Measurements from ENCODE around the gene ABCB9. TPM values are rescaled to one million over a fixed set of nuclear protein-coding genes. Genes with fewer than 3 reads are reported as not detected.
"Not testable (repeated sequence)": the region's sequence is repeated elsewhere in the genome, so short reads cannot be mapped to it uniquely, and the experiment has no call there.

ABCB9 gene
- 6.9 and 10.4 TPM in 2 replicates for total RNA-seq
- 6.4 TPM for polyA plus RNA-seq (2012)

DNA sequence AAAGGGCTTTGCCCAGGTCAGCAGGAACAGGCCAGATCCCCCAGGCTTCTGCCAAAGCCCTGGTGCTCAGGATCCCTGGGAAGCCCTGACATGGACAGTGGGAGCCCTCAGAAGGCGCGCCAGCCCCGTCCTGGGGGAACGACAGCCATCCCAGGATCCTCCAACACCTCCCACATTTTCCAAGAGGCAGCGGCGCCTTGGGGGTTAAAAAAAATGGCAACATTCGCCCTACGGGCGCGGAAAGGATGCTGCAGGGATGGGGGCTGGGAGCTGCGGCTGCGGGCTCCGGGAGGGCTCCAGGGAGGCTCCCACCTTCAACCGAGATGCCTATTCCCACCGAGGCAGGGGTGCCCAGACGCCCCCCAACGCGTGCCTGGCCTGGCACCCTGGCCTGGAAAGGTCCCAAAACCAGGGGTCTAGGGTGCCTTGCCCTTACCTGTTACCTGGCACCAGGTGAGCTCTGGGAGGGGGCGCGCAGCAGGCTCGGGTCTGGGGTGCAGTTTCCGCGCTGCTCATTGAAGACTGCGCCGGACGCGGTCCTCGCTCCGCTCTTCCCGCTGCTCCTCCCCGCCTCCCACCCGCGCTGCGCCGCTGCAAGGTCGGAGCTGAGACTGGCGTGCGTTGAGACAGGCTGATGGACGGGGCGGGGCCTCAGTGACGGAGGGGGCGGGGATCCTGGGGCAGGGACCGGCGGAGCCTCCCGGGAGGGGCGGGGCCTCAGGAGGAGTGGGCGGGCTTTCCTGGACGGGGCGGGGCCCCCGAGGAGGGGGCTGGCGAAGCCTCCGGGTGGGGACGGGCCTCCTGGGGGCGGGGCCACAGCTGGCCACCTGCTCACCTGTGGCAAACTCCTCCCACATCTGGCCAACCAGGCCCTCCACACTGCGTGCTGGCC, at the start of gene ABCB9:
Gene ABCB9 (minus strand): TSS at position 613 of the 892 bp plus-strand sequence. CDS start 6,228 bp downstream, outside the sequence.
- DNase-seq (ENCODE audit: low read depth) = peak; percentile 86

DNA sequence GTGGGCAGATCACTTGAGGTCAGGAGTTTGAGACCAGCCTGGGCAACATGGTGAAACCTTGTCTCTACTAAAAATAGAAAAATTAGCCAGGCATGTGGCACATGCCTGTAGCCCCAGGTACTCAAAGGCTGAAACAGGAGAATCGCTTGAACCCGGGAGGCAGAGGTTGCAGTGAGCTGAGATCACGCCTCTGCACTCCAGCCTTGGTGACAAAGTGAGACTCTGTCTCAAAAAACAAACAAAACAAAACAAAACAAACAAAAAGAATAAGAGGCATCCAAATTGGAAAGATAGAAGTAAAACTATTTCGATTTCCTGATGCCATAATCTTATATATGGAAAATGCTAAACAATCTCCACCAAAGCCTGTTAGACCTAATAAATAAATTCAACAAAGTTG, 48.2 kb upstream of the ABCB9 start:
- DNase-seq (ENCODE audit: low read depth) = not testable (repeated sequence)

DNA sequence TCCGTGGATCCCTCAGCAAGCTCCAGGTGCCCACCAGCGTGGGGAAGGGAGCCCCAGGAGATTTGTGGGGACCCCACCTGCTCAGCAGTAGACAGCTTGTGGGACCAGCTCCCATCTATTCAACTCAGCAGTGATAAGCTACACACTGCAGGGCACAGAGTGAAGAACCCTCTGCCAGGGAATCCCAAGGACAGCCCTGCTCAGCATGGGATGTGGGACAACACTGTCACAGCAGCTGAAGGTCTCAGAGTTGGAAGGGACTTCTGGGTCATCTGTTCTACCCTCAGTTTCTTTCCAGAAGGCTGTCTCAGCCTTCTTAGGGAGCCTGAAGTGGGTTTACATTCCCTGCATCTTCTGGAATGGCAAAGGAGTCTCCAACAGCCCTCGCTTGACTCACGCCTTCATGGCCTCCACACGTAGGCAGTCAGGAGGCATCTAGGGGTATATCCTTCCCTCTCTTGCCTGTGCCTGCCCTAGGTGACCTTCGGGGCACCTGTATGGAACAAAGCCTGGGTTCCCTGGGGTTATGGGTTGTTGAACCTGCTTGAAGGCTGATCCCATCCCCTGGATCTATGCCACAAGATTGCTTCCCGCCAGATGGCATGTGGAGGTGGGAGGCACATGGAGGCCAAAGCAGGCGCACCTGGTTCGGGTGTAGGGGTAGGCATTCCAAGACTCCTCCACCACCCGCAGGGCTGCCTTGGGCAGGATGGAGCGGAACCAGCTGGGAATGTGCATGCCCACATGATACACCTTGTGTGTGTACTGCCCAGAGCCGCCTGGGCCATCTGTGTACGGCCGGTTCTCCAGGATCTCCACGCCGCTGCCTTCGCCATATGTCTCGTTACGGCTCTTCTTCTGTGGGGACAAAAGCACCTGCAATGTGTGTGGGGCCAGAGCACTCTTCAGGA, 47.2 kb upstream of the ABCB9 start:
- DNase-seq (ENCODE audit: low read depth) = no peak

DNA sequence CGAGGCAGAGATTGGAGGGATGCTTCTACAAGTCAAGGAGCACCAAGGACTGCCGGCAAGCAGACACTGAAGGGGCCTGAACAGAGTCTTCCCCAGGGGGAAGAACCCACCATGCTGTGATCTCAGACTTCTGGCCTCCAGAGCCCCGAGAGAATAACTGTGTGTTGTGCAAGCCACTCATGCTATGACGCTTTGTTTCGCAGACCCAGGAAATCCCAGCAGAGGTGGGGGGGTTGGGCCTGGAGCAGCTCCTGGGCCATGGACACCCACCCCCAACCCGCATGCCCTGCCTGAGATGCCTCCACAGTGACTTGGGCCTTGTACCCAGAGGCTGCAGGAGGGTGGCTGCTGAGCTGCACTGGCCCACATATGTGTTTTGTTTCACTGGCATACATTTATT, 45.4 kb upstream of the ABCB9 start:
- no peak for DNase-seq (ENCODE audit: low read depth)

DNA sequence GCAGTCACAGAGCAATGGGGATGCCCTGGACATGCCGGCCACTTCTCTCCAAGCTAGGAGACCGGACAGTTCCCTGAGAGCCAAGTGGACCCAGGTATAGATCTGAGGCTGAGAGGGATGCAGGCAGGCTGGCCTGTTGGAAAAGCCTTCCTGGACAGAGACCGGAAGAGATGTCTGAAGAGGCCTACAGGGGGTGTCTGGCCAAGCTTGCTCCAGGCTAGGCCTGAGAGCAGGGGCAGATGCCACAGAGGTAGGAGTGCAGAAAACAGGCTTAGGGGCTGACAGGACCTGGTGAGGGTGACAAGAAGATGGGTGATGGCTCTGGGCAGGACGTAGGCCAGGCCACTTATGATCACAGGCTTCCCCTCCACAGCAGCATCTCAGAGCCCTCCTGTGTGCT, 44.4 kb upstream of the ABCB9 start:
- no peak for DNase-seq (ENCODE audit: low read depth)

DNA sequence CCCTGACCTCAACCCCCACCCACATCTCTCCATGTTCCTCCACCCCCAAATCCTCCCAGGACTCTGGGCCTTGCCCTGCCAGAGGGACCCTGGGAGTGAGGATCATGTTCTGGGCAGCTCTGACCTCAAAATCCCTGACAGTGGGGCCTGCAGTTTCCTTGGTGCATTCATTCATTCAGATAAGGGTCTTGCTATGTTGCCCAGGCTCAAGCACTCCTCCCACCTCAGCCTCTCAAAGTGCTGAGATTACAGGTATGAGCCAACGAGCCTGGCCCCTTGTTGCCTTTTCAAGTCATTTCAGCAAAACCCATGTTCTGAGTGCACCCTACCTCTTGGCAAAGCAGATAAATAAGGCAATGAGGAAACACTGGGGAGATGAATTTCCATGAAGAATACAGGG, 43.8 kb upstream of the ABCB9 start:
- no peak for DNase-seq (ENCODE audit: low read depth)

- no peak for DNase-seq (ENCODE audit: low read depth)
Observed at GRCh38 chr12:123006977-123007376, 40.7 kb upstream of the ABCB9 start.

DNA sequence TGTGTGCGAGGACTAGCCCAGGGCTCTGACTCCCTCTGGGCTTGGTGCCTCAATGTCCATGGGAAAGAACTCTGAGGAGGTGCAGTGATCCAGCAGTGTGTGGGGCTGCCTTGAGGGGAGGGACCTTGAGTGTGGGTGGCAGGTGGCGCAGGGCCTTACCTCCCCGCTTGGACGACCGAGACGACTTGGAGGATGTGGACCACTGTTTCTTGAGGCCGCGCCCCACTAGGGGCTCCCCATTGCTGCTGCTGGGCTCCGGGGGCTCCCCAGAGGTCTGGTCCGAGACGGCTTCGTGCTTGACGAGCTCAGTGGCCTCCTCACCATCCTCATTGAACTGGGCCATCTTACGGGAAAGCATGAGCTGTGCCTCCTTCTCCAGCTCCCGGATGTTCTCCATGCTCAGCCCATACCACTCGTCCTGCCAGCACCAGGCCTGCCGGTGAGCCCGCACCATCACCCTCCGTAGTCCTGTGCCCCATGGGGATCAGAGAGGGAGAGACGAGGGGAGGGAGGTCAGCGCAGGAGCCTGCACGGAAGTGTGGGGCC, 38.9 kb upstream of the ABCB9 start:
- no peak for DNase-seq (ENCODE audit: low read depth)

- DNase-seq (ENCODE audit: low read depth) = no peak
Observed at GRCh38 chr12:123004287-123004686, 38.0 kb upstream of the ABCB9 start.

DNA sequence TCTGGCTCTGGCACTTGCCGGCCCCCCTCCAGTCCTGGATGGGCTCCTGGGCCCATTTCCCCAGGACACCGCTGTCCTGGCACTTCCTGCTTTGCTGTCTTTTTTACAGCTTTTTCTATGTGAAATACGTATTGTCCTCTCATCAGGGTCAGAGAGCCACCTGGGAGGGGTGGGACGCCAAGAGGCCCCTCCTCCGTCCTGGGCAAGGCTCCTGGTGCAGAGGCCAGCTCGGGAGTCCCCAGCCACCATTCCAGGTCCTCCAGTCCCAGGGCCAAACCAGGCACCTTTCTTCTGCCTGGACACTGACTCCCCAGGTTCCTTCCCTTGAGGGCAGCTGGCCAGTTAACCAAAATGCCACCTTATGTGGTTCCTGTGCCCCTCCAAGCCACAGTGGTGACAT, 37.0 kb upstream of the ABCB9 start:
- no peak for DNase-seq (ENCODE audit: low read depth)

GRCh38 chr12:123001464-123001863, 35.2 kb upstream of the ABCB9 start:
- DNase-seq (ENCODE audit: low read depth) = no peak

DNA sequence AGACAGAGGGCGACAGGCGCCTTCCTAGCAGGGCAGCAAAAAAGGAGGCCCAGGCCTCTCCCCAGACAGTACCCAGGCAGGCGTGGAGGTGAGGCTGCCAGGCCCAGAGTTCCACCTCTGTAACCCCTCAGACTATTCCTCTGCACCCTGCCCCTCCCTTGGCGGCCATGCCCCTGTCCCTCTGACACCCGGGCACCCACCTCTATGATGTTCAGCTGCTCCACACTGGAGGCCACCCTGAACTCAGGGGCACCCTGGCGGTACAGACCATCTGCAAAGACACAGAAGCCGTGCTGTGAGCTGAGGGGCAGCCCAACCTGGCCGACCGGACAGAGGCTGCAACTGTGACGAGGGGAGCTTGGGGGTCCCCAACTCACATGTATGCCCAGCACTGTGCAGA, 34.3 kb upstream of the ABCB9 start:
- no peak for DNase-seq (ENCODE audit: low read depth)

GRCh38 chr12:122999986-123000420, 33.7 kb upstream of the ABCB9 start:
- no peak for DNase-seq (ENCODE audit: low read depth)

GRCh38 chr12:122999196-122999946, 33.1 kb upstream of the ABCB9 start:
- DNase-seq (ENCODE audit: low read depth) = peak; percentile 76

DNA sequence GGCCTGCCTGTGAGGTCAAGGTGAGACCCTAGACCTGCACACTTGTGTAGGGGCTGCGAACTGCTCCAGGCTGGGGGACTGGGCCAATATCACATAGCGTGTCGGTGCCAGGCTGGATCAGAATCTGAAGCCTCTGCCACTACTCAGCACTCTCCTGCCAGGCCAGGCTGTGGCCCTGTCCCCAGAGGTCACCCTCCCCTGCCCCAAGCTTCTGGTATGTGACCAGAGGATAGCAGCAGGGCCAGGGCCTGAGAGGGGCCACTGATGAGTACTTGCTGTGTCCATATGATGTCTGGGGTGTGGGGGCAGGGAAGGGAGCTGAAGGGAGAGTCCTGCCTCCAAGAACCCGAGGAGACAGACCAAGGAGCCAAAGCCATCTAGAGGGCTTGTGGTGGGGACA, 32.1 kb upstream of the ABCB9 start:
- peak; percentile 41 for DNase-seq (ENCODE audit: low read depth)

GRCh38 chr12:122997343-122998250, 31.3 kb upstream of the ABCB9 start:
- DNase-seq (ENCODE audit: low read depth) = no peak

- DNase-seq (ENCODE audit: low read depth) = no peak
Observed at GRCh38 chr12:122996621-122997342, 30.5 kb upstream of the ABCB9 start.

DNA sequence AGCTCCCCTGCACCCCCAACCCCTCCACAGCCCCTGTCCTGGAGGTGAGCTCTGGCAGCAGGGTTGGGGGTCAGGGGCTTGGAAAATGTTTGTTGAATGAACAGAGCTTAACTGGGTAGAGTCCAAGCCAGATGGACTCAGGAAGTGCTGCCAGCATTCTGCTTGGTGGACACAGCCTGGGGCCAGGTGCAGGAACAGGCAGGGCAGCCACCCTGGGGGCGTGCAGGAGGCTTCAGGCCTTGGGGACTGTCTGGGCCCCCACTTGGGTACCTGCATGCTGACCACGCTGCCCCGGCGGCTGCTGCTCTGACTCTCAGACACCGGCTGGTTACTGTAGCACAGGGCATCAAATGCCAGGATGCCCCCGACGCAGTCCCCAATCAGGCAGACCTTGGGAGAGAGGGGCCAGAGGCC, 29.9 kb upstream of the ABCB9 start:
- DNase-seq (ENCODE audit: low read depth) = no peak

DNA sequence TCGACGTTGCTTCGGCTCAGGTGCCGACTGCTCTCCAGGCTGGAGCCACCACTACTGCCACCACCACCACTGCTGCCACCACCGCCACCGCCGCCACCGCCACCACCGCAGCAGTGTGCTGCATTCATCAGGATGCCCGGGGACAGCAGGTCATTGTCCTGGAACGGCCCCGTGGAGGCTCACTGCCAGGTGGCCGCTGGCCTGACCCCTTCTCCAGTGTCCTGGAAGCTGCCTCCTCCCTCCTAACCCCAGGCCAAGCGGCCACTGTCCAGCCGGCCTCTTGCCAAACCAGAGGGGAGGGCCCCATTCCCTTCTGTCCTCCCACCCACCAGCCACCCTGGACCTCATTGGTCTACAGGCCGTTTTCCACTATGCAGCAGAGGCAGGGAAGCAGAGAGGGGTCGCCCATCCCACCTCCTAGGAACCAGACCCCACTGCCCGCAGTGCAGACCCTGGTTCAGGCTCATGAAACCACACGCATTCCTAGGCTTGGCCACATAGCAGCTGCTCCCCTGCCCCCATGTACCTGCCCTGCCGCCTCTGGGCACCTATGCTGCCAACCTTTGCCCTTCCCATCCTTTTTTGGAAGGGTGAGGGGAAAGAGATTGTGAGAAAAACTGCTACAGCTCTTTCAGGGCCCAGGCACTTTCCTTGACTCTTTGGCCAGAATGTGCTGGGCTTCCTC, 29.4 kb upstream of the ABCB9 start:
- DNase-seq (ENCODE audit: low read depth) = peak; percentile 40
